ENCODE results near the gene TMEM138. TPM values are rescaled to one million over a fixed set of nuclear protein-coding genes. Genes with fewer than 3 reads are reported as not detected.
A peak's percentile ranks its signal among the peaks of the same experiment; 100 is the strongest.

TMEM138 gene
- total and polyA plus RNA-seq, 2 donors from 2014 or later = 42.3 to 62.3 TPM

GRCh38 chr11:61369372-61370348 is 7.5 kb downstream of the TMEM138 start:
- no peaks in the 10 kb centered on the region for H3K27me3 ChIP-seq (ENCODE audit: control insufficient read depth, insufficient read depth, low read length)
- DNase-seq (peak in 1 of 5 donors; percentile 91), FAIRE-seq (no peak)
- no peak overlapping the region for H3K27ac ChIP-seq (ENCODE audit: low read depth in 2 of 2, low read length in 2 of 2)
- H3K9ac ChIP-seq (ENCODE audit: low read length in 3 of 3) = no peak overlapping the region
- H3K4me1 ChIP-seq (ENCODE audit: control insufficient read depth in 2 of 3, insufficient read depth in 2 of 3, low read depth in 1 of 3, low read length in 3 of 3) = peaks cover 0 to 5% (median 5%) of the 10 kb centered on the region in 3 donors
- no peaks in the 10 kb centered on the region for H3K9me3 ChIP-seq (ENCODE audit: control insufficient read depth in 2 of 3, insufficient read depth in 1 of 3, low read length in 3 of 3)
- no peak overlapping the region for H3K4me3 ChIP-seq (ENCODE audit: low read length in 3 of 3)
- peaks cover 10 to 36% (median 13%) of the 10 kb centered on the region in 3 donors for H3K36me3 ChIP-seq (ENCODE audit: control insufficient read depth in 2 of 3, insufficient read depth in 3 of 3, low read length in 3 of 3)
- TF ChIP-seq CTCF (IDR thresholded peaks at IDR 0.05; ENCODE audit: borderline replicate concordance, extremely low read depth, insufficient read depth) = no peak
- intact Hi-C loops (cut with DNase I) = no loop called here

GRCh38 chr11:61370349-61371005 is 8.3 kb downstream of the TMEM138 start:
- no peak overlapping the region for H3K4me3 ChIP-seq (ENCODE audit: low read length in 3 of 3)
- H3K27me3 ChIP-seq (ENCODE audit: control insufficient read depth, insufficient read depth, low read length) = no peaks in the 10 kb centered on the region
- H3K27ac ChIP-seq (ENCODE audit: low read depth in 2 of 2, low read length in 2 of 2) = no peak overlapping the region
- no peaks in the 10 kb centered on the region for H3K9me3 ChIP-seq (ENCODE audit: control insufficient read depth in 2 of 3, insufficient read depth in 1 of 3, low read length in 3 of 3)
- FAIRE-seq (no peak), DNase-seq (no peak)
- no peak overlapping the region for H3K9ac ChIP-seq (ENCODE audit: low read length in 3 of 3)
- no peak for TF ChIP-seq CTCF (IDR thresholded peaks at IDR 0.05; ENCODE audit: borderline replicate concordance, extremely low read depth, insufficient read depth)
- peaks cover 0 to 5% (median 5%) of the 10 kb centered on the region in 3 donors for H3K4me1 ChIP-seq (ENCODE audit: control insufficient read depth in 2 of 3, insufficient read depth in 2 of 3, low read depth in 1 of 3, low read length in 3 of 3)
- H3K36me3 ChIP-seq (ENCODE audit: control insufficient read depth in 2 of 3, insufficient read depth in 3 of 3, low read length in 3 of 3) = peaks cover 10 to 35% (median 13%) of the 10 kb centered on the region in 3 donors
- intact Hi-C loops (cut with DNase I) = no loop called here

- Histone ChIP-seq H3K9ac (ENCODE audit: low read length in 3 of 3) (no peak overlapping the region), H3K27ac (ENCODE audit: low read depth in 2 of 2, low read length in 2 of 2) (no peak overlapping the region), H3K36me3 (ENCODE audit: control insufficient read depth in 2 of 3, insufficient read depth in 3 of 3, low read length in 3 of 3) (peaks cover 4 to 20% (median 4%) of the 10 kb centered on the region in 3 donors), H3K27me3 (ENCODE audit: control insufficient read depth, insufficient read depth, low read length) (no peaks in the 10 kb centered on the region), H3K9me3 (ENCODE audit: control insufficient read depth in 2 of 3, insufficient read depth in 1 of 3, low read length in 3 of 3) (no peaks in the 10 kb centered on the region), H3K4me3 (ENCODE audit: low read length in 3 of 3) (no peak overlapping the region), H3K4me1 (ENCODE audit: control insufficient read depth in 2 of 3, insufficient read depth in 2 of 3, low read depth in 1 of 3, low read length in 3 of 3) (peaks cover 0 to 2% (median 0%) of the 10 kb centered on the region in 3 donors)
- no peak for FAIRE-seq
- no peak for TF ChIP-seq CTCF (IDR thresholded peaks at IDR 0.05; ENCODE audit: borderline replicate concordance, extremely low read depth, insufficient read depth)
- peak in 1 of 5 donors; percentile 23 for DNase-seq
- intact Hi-C loops (cut with DNase I) = no loop called here
Observed at GRCh38 chr11:61372659-61373420, 10.7 kb downstream of the TMEM138 start.

Measured in kidney (tissue), 14 donors.